Calu3 (cell line): Measurements from ENCODE around the gene RPL27. TPM values are rescaled to one million over a fixed set of nuclear protein-coding genes. Genes with fewer than 3 reads are reported as not detected.

Source experiments
- BruUV-seq: library from RNA; stranded (reverse); fragments of 400-500 nt; replicated peaks from 2 replicates; lab custom pipeline; 2021; lab: Mats Ljungman, UMichigan
- CTCF ChIA-PET: fragments of 300-600 bp; sonication (Branson Sonifier 250); formaldehyde crosslinking; loops from one replicate; lab custom pipeline; 2022; ENCODE audit warnings: antibody characterized with exemption; lab: Charles Lee
- DNase-seq: peaks from one replicate; pipeline ENCODE4 v3.0.0; 2022
- H3K27ac Mint-ChIP-seq: one replicate; pipeline ENCODE4 v1.8.0; 2022; ENCODE audit warnings: mixed read lengths; ENCODE audit not compliant: unreplicated experiment
- H3K27me3 Mint-ChIP-seq: one replicate; pipeline ENCODE4 v1.8.0; 2022; ENCODE audit warnings: mixed read lengths; ENCODE audit not compliant: unreplicated experiment
- H3K36me3 Mint-ChIP-seq: one replicate; pipeline ENCODE4 v1.8.0; 2022; ENCODE audit warnings: mild to moderate bottlenecking, moderate library complexity, mixed read lengths; ENCODE audit not compliant: insufficient read depth, unreplicated experiment
- H3K4me1 Mint-ChIP-seq: one replicate; pipeline ENCODE4 v1.8.0; 2022; ENCODE audit warnings: mild to moderate bottlenecking, low read depth, mixed read lengths; ENCODE audit not compliant: unreplicated experiment
- H3K4me3 Mint-ChIP-seq: one replicate; pipeline ENCODE4 v1.8.0; 2022; ENCODE audit warnings: mild to moderate bottlenecking, low read depth, moderate library complexity, mixed read lengths; ENCODE audit not compliant: unreplicated experiment
- H3K9me3 Mint-ChIP-seq: one replicate; pipeline ENCODE4 v1.8.0; 2022; ENCODE audit warnings: low read depth, mixed read lengths; ENCODE audit not compliant: unreplicated experiment
- CTCF ChIP-seq: fragments of 200-600 bp; IDR thresholded peaks from one replicate; pipeline ENCODE4 v1.8.0; 2022; ENCODE audit warnings: antibody characterized with exemption; ENCODE audit not compliant: unreplicated experiment
- intact Hi-C: fragments of 100-400 bp; cut with micrococcal nuclease; formaldehyde crosslinking; loops from one replicate; pipeline ENCODE4 v1.10.0; 2022; ENCODE audit not compliant: unreplicated experiment
- total RNA-seq: library from RNA; stranded (reverse); gene quantifications from 2 replicates; pipeline ENCODE4 v1.2.3, GENCODE V29; 2022

The RPL27 gene
- total RNA-seq, 1 experiment from 2014 or later, result 1,292 TPM

- DNase-seq, result no peak
- CTCF ChIA-PET, result interaction anchor here (0.6 to 1.8 kb wide), 3 partner anchors 104 to 308 kb away, joined by 4 to 28 read pairs (median 5); no protein-coding TSS in a partner anchor
- TF ChIP-seq CTCF, result no peak
- Mint-ChIP-seq H3K4me3 (peak overlapping the region; percentile 79), H3K27me3 (peaks cover 43% of the 10 kb centered on the region), H3K9me3 (no peaks in the 10 kb centered on the region), H3K27ac (no peak overlapping the region), H3K4me1 (peaks cover 16% of the 10 kb centered on the region), H3K36me3 (peaks cover 40% of the 10 kb centered on the region)
- intact Hi-C loops, result loop anchor here (2.0 to 10.0 kb wide), 2 partner anchors 104 to 320 kb away; no protein-coding TSS in a partner anchor
- BruUV-seq, result no TSS peak
These were observed 27.1 kb downstream of the RPL27 start for GRCh38 chr17:43025290-43025657.

GRCh38 chr17:43025766-43026537 is 27.7 kb downstream of the RPL27 start:
- Mint-ChIP-seq H3K27me3 (peaks cover 43% of the 10 kb centered on the region), H3K4me3 (peak overlapping the region; percentile 79), H3K27ac (no peak overlapping the region), H3K4me1 (peaks cover 10% of the 10 kb centered on the region), H3K9me3 (no peaks in the 10 kb centered on the region), H3K36me3 (peaks cover 34% of the 10 kb centered on the region)
- CTCF ChIA-PET, result interaction anchor here (0.6 to 1.5 kb wide), 2 partner anchors 103 to 307 kb away, joined by 4 to 5 read pairs; no protein-coding TSS in a partner anchor
- no peak for DNase-seq
- intact Hi-C loops, result loop anchor here (2.0 to 10.0 kb wide), 2 partner anchors 103 to 319 kb away; no protein-coding TSS in a partner anchor
- BruUV-seq, result no TSS peak
- TF ChIP-seq CTCF, result no peak

GRCh38 chr17:43026595-43026994 is 28.4 kb downstream of the RPL27 start:
- Mint-ChIP-seq H3K4me3 (no peak overlapping the region), H3K4me1 (peaks cover 10% of the 10 kb centered on the region), H3K27ac (no peak overlapping the region), H3K9me3 (no peaks in the 10 kb centered on the region), H3K27me3 (peaks cover 43% of the 10 kb centered on the region), H3K36me3 (peaks cover 27% of the 10 kb centered on the region)
- no TSS peak for BruUV-seq
- no peak for TF ChIP-seq CTCF
- DNase-seq, result no peak
- CTCF ChIA-PET, result interaction anchor here (1.5 kb wide), 1 partner anchor 103 kb away, joined by 4 read pairs; no protein-coding TSS in a partner anchor
- intact Hi-C loops, result loop anchor here (10.0 kb wide), 1 partner anchor 318 kb away; no protein-coding TSS in a partner anchor

DNA sequence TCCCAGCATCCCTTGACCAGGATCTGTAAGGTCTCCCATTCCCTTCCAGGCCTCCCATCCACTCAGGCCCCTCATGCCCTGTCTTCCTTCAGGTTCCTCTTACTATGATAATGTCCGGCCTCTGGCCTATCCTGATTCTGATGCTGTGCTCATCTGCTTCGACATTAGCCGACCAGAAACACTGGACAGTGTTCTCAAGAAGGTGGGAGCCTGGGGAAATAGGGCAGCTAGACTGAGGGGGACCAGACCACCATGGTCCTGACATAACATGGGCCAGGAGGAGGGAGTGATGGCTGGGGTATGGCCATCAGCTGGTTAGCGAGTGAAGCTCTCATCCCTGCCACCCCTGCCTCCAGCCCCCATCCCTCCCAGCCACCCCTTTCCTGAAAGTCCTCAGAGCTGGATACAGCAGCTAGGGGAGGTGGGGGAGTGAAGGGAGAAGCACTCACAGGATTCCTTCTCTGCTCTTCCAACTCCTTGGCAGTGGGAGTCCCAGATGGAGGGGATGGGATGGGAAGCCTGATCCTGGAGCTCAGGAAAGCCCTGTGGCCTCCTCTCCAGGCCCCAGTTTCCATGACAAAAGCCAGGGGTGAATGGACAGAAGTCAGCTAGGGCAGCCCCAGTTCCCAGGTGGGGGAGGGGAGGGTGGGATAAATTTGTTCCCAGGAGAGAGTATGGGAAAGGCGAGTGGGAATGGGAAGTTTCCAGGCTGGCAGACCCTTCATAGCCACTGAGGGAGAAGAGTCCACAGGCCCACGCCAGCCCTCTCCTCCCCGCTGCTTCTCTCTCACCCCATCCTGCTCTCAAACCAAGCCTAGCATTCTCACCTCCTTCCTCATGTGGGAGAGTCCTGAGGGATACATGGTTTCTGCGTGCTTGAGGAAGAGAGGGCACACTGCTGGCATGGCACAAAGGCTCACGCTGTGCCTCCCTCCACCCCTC is 29.1 kb downstream of the RPL27 start:
- CTCF ChIA-PET, result interaction anchor here (0.5 kb wide), 1 partner anchor 783 kb away, joined by 3 read pairs; no protein-coding TSS in a partner anchor
- Mint-ChIP-seq H3K36me3 (peaks cover 19% of the 10 kb centered on the region), H3K27ac (no peak overlapping the region), H3K4me1 (peaks cover 10% of the 10 kb centered on the region), H3K27me3 (peaks cover 43% of the 10 kb centered on the region), H3K9me3 (no peaks in the 10 kb centered on the region), H3K4me3 (no peak overlapping the region)
- intact Hi-C loops, result loop anchor here (10.0 kb wide), 1 partner anchor 317 kb away; no protein-coding TSS in a partner anchor
- BruUV-seq, result no TSS peak
- DNase-seq, result no peak
- TF ChIP-seq CTCF, result no peak
